Measurements from ENCODE around the gene FRZB. TPM values are rescaled to one million over a fixed set of nuclear protein-coding genes. Genes with fewer than 3 reads are reported as not detected.

Gene FRZB
- total RNA-seq, 1 experiment from 2014 or later = 1.8 TPM

GRCh38 chr2:182862091-182862490 is 4.3 kb downstream of the FRZB start:
- DNase-seq (ENCODE audit: low spot score) = peak; percentile 46
- H3K9me3 ChIP-seq (ENCODE audit: low read depth, low read length, poor library complexity, severe bottlenecking) = no peaks in the 10 kb centered on the region
- H3K27me3 ChIP-seq (replicated peaks; ENCODE audit: insufficient read depth, low read depth, low read length, poor library complexity) = no peaks in the 10 kb centered on the region
- TF ChIP-seq EZH2 (IDR thresholded peaks at IDR 0.05; ENCODE audit: borderline replicate concordance, low read depth, low read length, poor library complexity, severe bottlenecking) (no peak), CTCF (conservative IDR thresholded peaks at IDR 0.05; ENCODE audit: low read depth, low read length) (no peak)
- BruUV-seq (replicated peaks) = no TSS peak
- ChIA-PET CTCF (no interaction called here), POLR2A (ENCODE audit: low non-redundant PET) (no interaction called here)
- intact Hi-C loops (cut with micrococcal nuclease; ENCODE audit: unreplicated experiment) = no loop called here
- no peak overlapping the region for H3K4me3 ChIP-seq (ENCODE audit: low read depth, low read length, poor library complexity, severe bottlenecking)
- H3K36me3 ChIP-seq (ENCODE audit: insufficient read depth, low read length, poor library complexity, severe bottlenecking) = no peaks in the 10 kb centered on the region
- no peak overlapping the region for H3K27ac ChIP-seq (ENCODE audit: low read depth, low read length, poor library complexity, severe bottlenecking)
- H3K4me1 ChIP-seq (ENCODE audit: insufficient read depth, low read length, poor library complexity, severe bottlenecking) = peaks cover 7% of the 10 kb centered on the region

- DNase-seq (ENCODE audit: low spot score) = no peak
- intact Hi-C loops (cut with micrococcal nuclease; ENCODE audit: unreplicated experiment) = no loop called here
- TF ChIP-seq EZH2 (IDR thresholded peaks at IDR 0.05; ENCODE audit: borderline replicate concordance, low read depth, low read length, poor library complexity, severe bottlenecking) = no peak
- no peak for TF ChIP-seq CTCF (conservative IDR thresholded peaks at IDR 0.05; ENCODE audit: low read depth, low read length)
- Histone ChIP-seq H3K4me3 (ENCODE audit: low read depth, low read length, poor library complexity, severe bottlenecking) (no peak overlapping the region), H3K4me1 (ENCODE audit: insufficient read depth, low read length, poor library complexity, severe bottlenecking) (peaks cover 7% of the 10 kb centered on the region), H3K9me3 (ENCODE audit: low read depth, low read length, poor library complexity, severe bottlenecking) (peaks cover 6% of the 10 kb centered on the region), H3K27ac (ENCODE audit: low read depth, low read length, poor library complexity, severe bottlenecking) (no peak overlapping the region), H3K27me3 (replicated peaks; ENCODE audit: insufficient read depth, low read depth, low read length, poor library complexity) (no peaks in the 10 kb centered on the region), H3K36me3 (ENCODE audit: insufficient read depth, low read length, poor library complexity, severe bottlenecking) (no peaks in the 10 kb centered on the region)
- POLR2A ChIA-PET (ENCODE audit: low non-redundant PET) = no interaction called here
- CTCF ChIA-PET = no interaction called here
- no TSS peak for BruUV-seq (replicated peaks)
Measured at GRCh38 chr2:182860858-182861257, 5.6 kb downstream of the FRZB start.

GRCh38 chr2:182858671-182859070 is 7.8 kb downstream of the FRZB start:
- TF ChIP-seq EZH2 (IDR thresholded peaks at IDR 0.05; ENCODE audit: borderline replicate concordance, low read depth, low read length, poor library complexity, severe bottlenecking) = no peak
- no peak for TF ChIP-seq CTCF (conservative IDR thresholded peaks at IDR 0.05; ENCODE audit: low read depth, low read length)
- Histone ChIP-seq H3K27ac (ENCODE audit: low read depth, low read length, poor library complexity, severe bottlenecking) (no peak overlapping the region), H3K36me3 (ENCODE audit: insufficient read depth, low read length, poor library complexity, severe bottlenecking) (no peaks in the 10 kb centered on the region), H3K4me3 (ENCODE audit: low read depth, low read length, poor library complexity, severe bottlenecking) (no peak overlapping the region), H3K4me1 (ENCODE audit: insufficient read depth, low read length, poor library complexity, severe bottlenecking) (peaks cover 7% of the 10 kb centered on the region), H3K9me3 (ENCODE audit: low read depth, low read length, poor library complexity, severe bottlenecking) (peaks cover 11% of the 10 kb centered on the region), H3K27me3 (replicated peaks; ENCODE audit: insufficient read depth, low read depth, low read length, poor library complexity) (no peaks in the 10 kb centered on the region)
- intact Hi-C loops (cut with micrococcal nuclease; ENCODE audit: unreplicated experiment) = no loop called here
- POLR2A ChIA-PET (ENCODE audit: low non-redundant PET) = no interaction called here
- DNase-seq (ENCODE audit: low spot score) = no peak
- CTCF ChIA-PET = no interaction called here
- no TSS peak for BruUV-seq (replicated peaks)
